B cell (primary cell): ENCODE measurements around the gene GLI3.

Experiments
- CTCF ChIP-seq: fragments of 200-600 bp; IDR thresholded peaks from one replicate; pipeline ENCODE4 v1.8.0; 2022; ENCODE audit warnings: antibody characterized with exemption, mild to moderate bottlenecking
- EZH2 ChIP-seq: IDR thresholded peaks from 2 replicates; pipeline ENCODE4 v1.6.1; 2012; ENCODE audit warnings: borderline replicate concordance, low read depth, mild to moderate bottlenecking, moderate library complexity, low read length; ENCODE audit not compliant: insufficient read depth, poor library complexity, severe bottlenecking

GRCh38 chr7:42168512-42168911 is 68.5 kb downstream of the GLI3 start:
- TF ChIP-seq CTCF (no peak), EZH2 (no peak)
